ENCODE results near the gene VPS26A.

Gene VPS26A

GRCh38 chr10:69180525-69181204 is 56.7 kb downstream of the VPS26A start:
- H3K4me3 ChIP-seq (ENCODE audit: low read depth, low read length): peak overlapping the region; percentile 73
- 0 out of 2 replicates have a peak, but pooled peaks have one; percentile 18 for TF ChIP-seq MAX (IDR thresholded peaks at IDR 0.05; ENCODE audit: low read depth, low read length)
- 0 out of 2 replicates have a peak, but pooled peaks have one; percentile 47 for TF ChIP-seq MYC (IDR thresholded peaks at IDR 0.05; ENCODE audit: low read depth, low read length)
- TF ChIP-seq POLR2A (IDR thresholded peaks at IDR 0.05; ENCODE audit: extremely low read depth, insufficient read length): no peak
- DNase-seq (ENCODE audit: low read depth): peak; percentile 78

GRCh38 chr10:69181433-69181832 is 57.5 kb downstream of the VPS26A start:
- H3K4me3 ChIP-seq (ENCODE audit: low read depth, low read length): peak overlapping the region; percentile 73
- no peak for DNase-seq (ENCODE audit: low read depth)
- TF ChIP-seq, protein P1, sequence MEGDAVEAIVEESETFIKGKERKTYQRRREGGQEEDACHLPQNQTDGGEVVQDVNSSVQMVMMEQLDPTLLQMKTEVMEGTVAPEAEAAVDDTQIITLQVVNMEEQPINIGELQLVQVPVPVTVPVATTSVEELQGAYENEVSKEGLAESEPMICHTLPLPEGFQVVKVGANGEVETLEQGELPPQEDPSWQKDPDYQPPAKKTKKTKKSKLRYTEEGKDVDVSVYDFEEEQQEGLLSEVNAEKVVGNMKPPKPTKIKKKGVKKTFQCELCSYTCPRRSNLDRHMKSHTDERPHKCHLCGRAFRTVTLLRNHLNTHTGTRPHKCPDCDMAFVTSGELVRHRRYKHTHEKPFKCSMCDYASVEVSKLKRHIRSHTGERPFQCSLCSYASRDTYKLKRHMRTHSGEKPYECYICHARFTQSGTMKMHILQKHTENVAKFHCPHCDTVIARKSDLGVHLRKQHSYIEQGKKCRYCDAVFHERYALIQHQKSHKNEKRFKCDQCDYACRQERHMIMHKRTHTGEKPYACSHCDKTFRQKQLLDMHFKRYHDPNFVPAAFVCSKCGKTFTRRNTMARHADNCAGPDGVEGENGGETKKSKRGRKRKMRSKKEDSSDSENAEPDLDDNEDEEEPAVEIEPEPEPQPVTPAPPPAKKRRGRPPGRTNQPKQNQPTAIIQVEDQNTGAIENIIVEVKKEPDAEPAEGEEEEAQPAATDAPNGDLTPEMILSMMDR (IDR thresholded peaks at IDR 0.05; ENCODE audit: low read depth, low read length): no peak
- no peak for TF ChIP-seq MYC (IDR thresholded peaks at IDR 0.05; ENCODE audit: low read depth, low read length)
- no peak for TF ChIP-seq MAX (IDR thresholded peaks at IDR 0.05; ENCODE audit: low read depth, low read length)
- no peak for TF ChIP-seq POLR2A (IDR thresholded peaks at IDR 0.05; ENCODE audit: extremely low read depth, insufficient read length)

DNA sequence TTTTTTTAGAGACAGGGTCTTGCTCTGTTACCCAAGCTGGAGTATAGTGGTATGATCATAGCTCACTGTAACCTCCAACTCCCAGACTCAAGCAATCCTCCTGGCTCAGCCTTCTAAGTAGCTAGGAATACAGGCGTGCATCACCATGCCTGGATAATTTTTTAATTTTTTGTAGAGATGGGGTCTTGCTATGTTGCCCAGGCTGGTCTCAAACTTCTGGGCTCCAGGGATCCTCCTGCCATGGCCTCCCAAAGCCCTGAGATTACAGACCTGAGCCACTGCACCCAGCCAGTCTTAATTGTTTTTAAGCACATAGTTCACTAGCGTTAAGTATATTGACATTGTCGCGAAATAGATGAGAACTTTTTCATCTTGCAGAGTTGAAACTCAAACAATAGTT is 58.0 kb downstream of the VPS26A start:
- no peak for DNase-seq (ENCODE audit: low read depth)
- H3K4me3 ChIP-seq (ENCODE audit: low read depth, low read length): peak overlapping the region; percentile 73
- TF ChIP-seq, protein P1 (IDR thresholded peaks at IDR 0.05; ENCODE audit: low read depth, low read length): no peak
- no peak for TF ChIP-seq MYC (IDR thresholded peaks at IDR 0.05; ENCODE audit: low read depth, low read length)
- no peak for TF ChIP-seq POLR2A (IDR thresholded peaks at IDR 0.05; ENCODE audit: extremely low read depth, insufficient read length)
- TF ChIP-seq MAX (IDR thresholded peaks at IDR 0.05; ENCODE audit: low read depth, low read length): no peak

DNA sequence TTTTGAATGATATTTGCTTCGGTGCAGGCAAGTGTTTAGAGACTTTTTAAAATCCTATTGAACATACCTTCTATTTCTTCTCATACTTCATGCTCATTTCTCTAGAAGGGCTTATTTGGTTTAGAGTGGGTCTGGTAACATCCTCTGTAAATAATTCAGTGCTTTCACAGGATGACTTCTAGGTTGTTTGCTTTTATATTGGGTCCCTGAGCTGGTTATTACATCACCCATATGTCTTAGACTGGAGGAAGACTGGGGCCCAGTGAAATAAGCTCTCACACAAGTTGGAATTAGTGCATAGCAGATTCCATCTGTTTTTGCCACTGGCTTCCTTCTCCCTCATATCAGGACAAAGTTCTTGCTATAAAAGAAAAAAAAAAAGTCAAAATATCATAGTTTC is 62.5 kb downstream of the VPS26A start:
- DNase-seq (ENCODE audit: low read depth): no peak
- H3K4me3 ChIP-seq (ENCODE audit: low read depth, low read length): no peak overlapping the region
- TF ChIP-seq POLR2A (IDR thresholded peaks at IDR 0.05; ENCODE audit: extremely low read depth, insufficient read length) (no peak), MYC (IDR thresholded peaks at IDR 0.05; ENCODE audit: low read depth, low read length) (no peak), MAX (IDR thresholded peaks at IDR 0.05; ENCODE audit: low read depth, low read length) (no peak)
- TF ChIP-seq, protein P1 (IDR thresholded peaks at IDR 0.05; ENCODE audit: low read depth, low read length): no peak

GRCh38 chr10:69201045-69201444 is 77.1 kb downstream of the VPS26A start:
- H3K4me3 ChIP-seq (ENCODE audit: low read depth, low read length): no peak overlapping the region
- DNase-seq (ENCODE audit: low read depth): no peak
- TF ChIP-seq, protein P1 (IDR thresholded peaks at IDR 0.05; ENCODE audit: low read depth, low read length): no peak
- TF ChIP-seq MAX (IDR thresholded peaks at IDR 0.05; ENCODE audit: low read depth, low read length) (no peak), POLR2A (IDR thresholded peaks at IDR 0.05; ENCODE audit: extremely low read depth, insufficient read length) (no peak), MYC (IDR thresholded peaks at IDR 0.05; ENCODE audit: low read depth, low read length) (no peak)

GRCh38 chr10:69202332-69202731 is 78.4 kb downstream of the VPS26A start:
- no peak for DNase-seq (ENCODE audit: low read depth)
- no peak for TF ChIP-seq MAX (IDR thresholded peaks at IDR 0.05; ENCODE audit: low read depth, low read length)
- TF ChIP-seq MYC (IDR thresholded peaks at IDR 0.05; ENCODE audit: low read depth, low read length): no peak

More at GRCh38 chr10:69202332-69202731, 78.4 kb downstream of the VPS26A start:
- H3K4me3 ChIP-seq (ENCODE audit: low read depth, low read length): no peak overlapping the region
